Activated naive CD8-positive, alpha-beta T cell treated with anti-CD3 and anti-CD28 coated beads, Interleukin-2, amount 10 ng/mL, durations not matched to agents 7 days and 5 days (primary cell): ENCODE data around the gene NDUFAF2. TPM values are rescaled to one million over a fixed set of nuclear protein-coding genes. Genes with fewer than 3 reads are reported as not detected.
"Not testable (repeated sequence)": the region's sequence is repeated elsewhere in the genome, so short reads cannot be mapped to it uniquely, and the experiment has no call there.

Source experiments
- ATAC-seq: fragments of 150-1000 bp; cut with Tn5 transposase; one replicate; pipeline ENCODE4 v1.10.0; 2021; ENCODE audit warnings: low read depth, moderate library complexity
- POLR2A ChIA-PET: fragments of 350-600 bp; sonication (Branson Sonifier 250); formaldehyde crosslinking; loops from one replicate; lab custom pipeline; 2021; ENCODE audit warnings: antibody characterized with exemption; lab: Charles Lee
- DNase-seq: peaks from one replicate; pipeline ENCODE4 v3.0.0; 2021
- H3K27ac Mint-ChIP-seq: one replicate; pipeline ENCODE4 v1.8.0; 2022; ENCODE audit warnings: mild to moderate bottlenecking, mixed read lengths
- H3K27me3 Mint-ChIP-seq: one replicate; pipeline ENCODE4 v1.8.0; 2022; ENCODE audit warnings: mild to moderate bottlenecking, moderate library complexity, mixed read lengths
- H3K36me3 Mint-ChIP-seq: one replicate; pipeline ENCODE4 v1.8.0; 2021; ENCODE audit warnings: mild to moderate bottlenecking, mixed read lengths
- H3K4me1 Mint-ChIP-seq: one replicate; pipeline ENCODE4 v1.8.0; 2021; ENCODE audit warnings: mixed read lengths
- H3K4me3 Mint-ChIP-seq: one replicate; pipeline ENCODE4 v1.8.0; 2022; ENCODE audit warnings: mild to moderate bottlenecking, moderate library complexity, mixed read lengths
- H3K9me3 Mint-ChIP-seq: one replicate; pipeline ENCODE4 v1.8.0; 2021; ENCODE audit warnings: mixed read lengths
- total RNA-seq, 2 experiments: library from RNA; stranded (reverse); gene quantifications; one replicate each; pipeline ENCODE4 v1.2.3, GENCODE V29; 2021

Gene NDUFAF2
- total RNA-seq, 2 experiments from 2014 or later: 16.2 to 18.5 TPM

- Mint-ChIP-seq H3K4me3 (no peak overlapping the region), H3K27me3 (no peaks in the 10 kb centered on the region), H3K4me1 (no peaks in the 10 kb centered on the region), H3K36me3 (peaks cover 8% of the 10 kb centered on the region), H3K27ac (no peak overlapping the region), H3K9me3 (peaks cover 1% of the 10 kb centered on the region)
- POLR2A ChIA-PET: no interaction called here
- no peak for ATAC-seq
- DNase-seq: no peak
These were observed 137.7 kb downstream of the NDUFAF2 start for GRCh38 chr5:61082516-61083280.

DNA sequence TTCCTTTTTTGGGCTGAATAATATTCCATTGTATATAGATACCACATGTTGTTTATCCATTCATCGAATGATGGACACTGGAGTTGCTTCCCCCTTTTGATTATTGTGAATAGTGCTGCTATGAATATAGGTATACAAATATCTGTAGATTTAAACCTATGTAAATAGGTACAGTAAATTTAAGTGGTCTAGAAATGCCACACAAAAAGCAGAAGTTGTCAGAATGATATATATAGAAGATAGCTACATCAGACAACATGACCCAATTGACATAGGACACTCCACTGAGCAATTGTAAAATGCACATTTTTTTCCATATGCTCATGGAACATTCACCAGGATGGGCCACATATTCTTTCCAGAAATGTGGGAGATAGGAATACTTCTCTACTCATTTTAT, 139.7 kb downstream of the NDUFAF2 start:
- Mint-ChIP-seq H3K27me3 (no peaks in the 10 kb centered on the region), H3K4me1 (no peaks in the 10 kb centered on the region), H3K4me3 (no peak overlapping the region), H3K27ac (no peak overlapping the region), H3K9me3 (peaks cover 1% of the 10 kb centered on the region), H3K36me3 (peaks cover 8% of the 10 kb centered on the region)
- DNase-seq: no peak
- POLR2A ChIA-PET: no interaction called here
- ATAC-seq: no peak

GRCh38 chr5:61085885-61086284, 140.9 kb downstream of the NDUFAF2 start:
- Mint-ChIP-seq H3K9me3 (peaks cover 3% of the 10 kb centered on the region), H3K27me3 (no peaks in the 10 kb centered on the region), H3K4me3 (no peak overlapping the region), H3K27ac (no peak overlapping the region), H3K4me1 (no peaks in the 10 kb centered on the region), H3K36me3 (peaks cover 8% of the 10 kb centered on the region)
- DNase-seq (no peak), ATAC-seq (no peak)
- POLR2A ChIA-PET: no interaction called here

DNA sequence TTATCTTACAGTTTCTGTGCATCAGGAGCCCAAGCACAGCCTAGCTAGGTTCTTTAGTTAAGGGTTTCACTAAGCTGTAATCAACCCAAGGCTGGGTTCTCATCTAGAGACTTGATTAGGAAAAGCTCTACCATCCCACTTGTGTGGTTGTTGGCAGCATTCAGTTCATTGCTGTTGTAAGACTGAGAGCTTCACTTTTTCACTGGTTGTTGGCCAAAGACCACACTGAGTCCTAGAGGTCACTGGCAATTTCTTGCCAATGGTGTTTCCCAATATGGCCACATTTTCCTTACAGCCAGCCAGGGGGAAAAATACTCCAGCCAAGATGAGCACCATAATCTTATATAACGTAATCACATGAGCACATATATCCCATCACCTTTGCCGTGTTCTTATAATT, 142.9 kb downstream of the NDUFAF2 start:
- no peak overlapping the region for H3K4me3 Mint-ChIP-seq
- POLR2A ChIA-PET: no interaction called here
- DNase-seq (no peak), ATAC-seq (no peak)
- peaks cover 13% of the 10 kb centered on the region for H3K9me3 Mint-ChIP-seq
- no peak overlapping the region for H3K27ac Mint-ChIP-seq
- H3K27me3 Mint-ChIP-seq: no peaks in the 10 kb centered on the region
- no peaks in the 10 kb centered on the region for H3K4me1 Mint-ChIP-seq
- peaks cover 14% of the 10 kb centered on the region for H3K36me3 Mint-ChIP-seq

GRCh38 chr5:61089351-61089750, 144.3 kb downstream of the NDUFAF2 start:
- Mint-ChIP-seq H3K27me3 (no peaks in the 10 kb centered on the region), H3K4me1 (no peaks in the 10 kb centered on the region), H3K36me3 (peaks cover 14% of the 10 kb centered on the region), H3K27ac (no peak overlapping the region), H3K9me3 (peaks cover 12% of the 10 kb centered on the region), H3K4me3 (no peak overlapping the region)
- POLR2A ChIA-PET: no interaction called here
- DNase-seq (no peak), ATAC-seq (no peak)

DNA sequence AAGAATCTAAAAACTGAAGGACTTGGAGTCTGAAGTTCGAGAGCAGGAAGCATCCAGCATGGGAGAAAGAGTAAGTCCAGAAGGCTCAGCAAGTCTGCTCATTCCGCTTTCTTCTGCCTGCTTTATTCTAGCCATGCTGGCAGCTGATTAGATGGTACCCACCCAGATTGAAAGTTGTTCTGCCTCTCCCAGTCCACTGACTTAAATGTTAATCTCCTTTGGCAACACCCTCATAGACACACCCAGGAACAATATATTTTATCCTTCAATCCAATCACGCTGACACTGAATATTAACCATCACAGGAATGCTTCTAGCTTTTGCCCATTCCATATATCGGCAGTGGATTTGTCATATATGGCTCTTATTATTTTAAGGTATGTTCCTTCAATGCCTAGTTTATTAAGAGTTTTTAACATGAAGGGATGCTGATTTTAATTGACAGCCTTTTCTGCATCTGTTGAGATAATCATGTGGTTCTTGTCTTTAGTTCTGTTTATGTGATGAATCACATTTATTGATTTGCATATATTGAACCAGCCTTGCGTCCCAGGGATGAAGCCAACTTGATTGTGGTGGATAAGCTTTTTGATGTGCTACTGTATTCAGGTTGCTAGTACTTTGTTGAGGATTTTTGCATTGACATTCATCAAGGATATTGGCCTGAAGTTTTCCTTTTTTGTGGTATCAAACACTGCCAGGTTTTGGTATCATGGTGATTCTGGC, 148.2 kb downstream of the NDUFAF2 start:
- H3K4me3 Mint-ChIP-seq, POLR2A ChIA-PET, H3K27ac Mint-ChIP-seq, DNase-seq, H3K27me3 Mint-ChIP-seq, H3K4me1 Mint-ChIP-seq, ATAC-seq: not testable (repeated sequence)
- Mint-ChIP-seq H3K9me3 (peaks cover 13% of the 10 kb centered on the region), H3K36me3 (peaks cover 13% of the 10 kb centered on the region)

GRCh38 chr5:61097465-61097864, 152.5 kb downstream of the NDUFAF2 start:
- no peak overlapping the region for H3K4me3 Mint-ChIP-seq

DNA sequence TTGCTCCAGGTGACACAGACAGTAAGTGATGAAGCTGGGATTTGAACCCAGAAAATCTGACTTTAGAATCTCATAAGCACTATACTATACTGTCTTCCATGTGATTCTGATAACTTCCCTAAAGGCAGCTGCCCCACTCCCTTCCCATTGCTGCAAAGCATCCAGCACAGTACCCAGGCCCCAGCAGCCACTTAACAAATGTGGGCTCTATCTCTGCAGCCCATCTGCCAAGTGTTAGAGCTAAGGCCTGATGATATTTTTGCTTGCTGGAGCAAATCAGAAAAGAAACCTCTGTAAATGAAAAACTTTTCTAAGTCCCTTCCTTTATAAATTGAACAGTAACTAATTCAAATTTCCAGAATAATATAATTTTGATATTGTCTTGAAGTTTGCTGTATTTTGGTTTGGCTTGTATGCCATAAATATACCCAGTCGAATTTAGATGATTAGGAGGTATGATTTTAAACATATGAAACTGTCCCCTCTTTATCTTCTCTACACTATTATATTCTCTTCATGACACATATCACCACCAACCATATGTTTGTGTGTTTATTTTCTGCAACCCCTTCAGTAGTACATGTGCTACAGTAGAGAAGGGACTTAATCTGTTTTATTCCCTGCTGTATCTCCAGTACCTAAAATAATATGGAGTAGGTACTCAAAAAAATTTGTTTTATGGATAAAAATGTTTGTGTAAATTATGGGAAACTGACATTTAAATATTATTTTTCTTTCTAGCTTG, 153.4 kb downstream of the NDUFAF2 start:
- peaks cover 20% of the 10 kb centered on the region for H3K36me3 Mint-ChIP-seq
- DNase-seq (no peak), ATAC-seq (no peak)
- no peaks in the 10 kb centered on the region for H3K4me1 Mint-ChIP-seq
- H3K4me3 Mint-ChIP-seq: no peak overlapping the region
- no peak overlapping the region for H3K27ac Mint-ChIP-seq
- H3K9me3 Mint-ChIP-seq: peaks cover 7% of the 10 kb centered on the region
- no peaks in the 10 kb centered on the region for H3K27me3 Mint-ChIP-seq
- POLR2A ChIA-PET: no interaction called here

More at GRCh38 chr5:61097465-61097864, 152.5 kb downstream of the NDUFAF2 start:
- Mint-ChIP-seq H3K27ac (no peak overlapping the region), H3K36me3 (peaks cover 18% of the 10 kb centered on the region), H3K27me3 (no peaks in the 10 kb centered on the region), H3K9me3 (peaks cover 7% of the 10 kb centered on the region), H3K4me1 (no peaks in the 10 kb centered on the region)
- POLR2A ChIA-PET: no interaction called here
- ATAC-seq (no peak), DNase-seq (no peak)

- ATAC-seq (no peak), DNase-seq (no peak)
- POLR2A ChIA-PET: no interaction called here
- Mint-ChIP-seq H3K9me3 (peaks cover 9% of the 10 kb centered on the region), H3K4me3 (no peak overlapping the region), H3K36me3 (peaks cover 22% of the 10 kb centered on the region), H3K4me1 (no peaks in the 10 kb centered on the region), H3K27me3 (no peaks in the 10 kb centered on the region), H3K27ac (no peak overlapping the region)
These were observed 155.4 kb downstream of the NDUFAF2 start for GRCh38 chr5:61100437-61100836.

DNA sequence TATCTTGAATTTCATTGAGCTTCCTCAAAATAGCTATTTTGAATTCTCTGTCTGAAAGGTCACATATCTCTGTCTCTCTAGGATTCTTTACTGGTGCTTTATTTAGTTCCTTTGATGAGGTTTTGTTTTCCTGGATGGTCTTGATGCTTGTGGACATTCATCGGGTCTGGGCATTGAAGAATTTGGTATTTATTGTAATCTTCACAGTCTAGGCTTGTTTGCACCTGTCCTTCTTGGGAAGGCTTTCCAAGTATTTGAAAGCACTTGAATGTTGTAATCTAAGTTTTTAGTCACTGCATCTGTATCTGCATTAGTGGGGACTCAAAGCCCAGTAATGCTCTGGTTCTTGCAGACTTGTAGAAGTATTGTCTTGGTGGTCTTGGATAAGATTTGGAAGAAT, 169.4 kb downstream of the NDUFAF2 start:
- H3K4me3 Mint-ChIP-seq: no peak overlapping the region
- POLR2A ChIA-PET: no interaction called here

DNA sequence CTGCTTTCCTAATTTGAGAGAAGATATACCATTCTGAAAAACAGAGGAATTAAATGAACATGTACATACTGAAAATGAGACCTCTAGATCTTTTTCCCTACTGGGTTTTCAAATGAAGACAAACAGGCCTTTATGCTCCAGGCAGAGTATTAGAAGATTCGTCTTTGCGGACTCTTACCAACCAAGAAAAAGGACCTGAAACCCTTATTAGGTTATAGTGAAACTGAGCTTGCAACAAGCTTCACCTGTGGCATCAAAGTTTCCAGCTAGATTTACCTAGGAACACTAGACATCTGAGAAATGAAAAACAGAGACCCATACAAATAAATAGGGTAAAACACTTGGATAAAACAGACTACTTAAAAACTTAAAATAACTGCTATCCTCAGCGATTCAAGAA, 171.0 kb downstream of the NDUFAF2 start:
- H3K27me3 Mint-ChIP-seq: no peaks in the 10 kb centered on the region
- H3K4me1 Mint-ChIP-seq: no peaks in the 10 kb centered on the region
- H3K9me3 Mint-ChIP-seq: peaks cover 13% of the 10 kb centered on the region
- peaks cover 14% of the 10 kb centered on the region for H3K36me3 Mint-ChIP-seq
- DNase-seq (no peak), ATAC-seq (no peak)
- H3K27ac Mint-ChIP-seq: no peak overlapping the region
- no peak overlapping the region for H3K4me3 Mint-ChIP-seq
- POLR2A ChIA-PET: no interaction called here

More for the DNA sequence above, 169.4 kb downstream of the NDUFAF2 start:
- peaks cover 16% of the 10 kb centered on the region for H3K9me3 Mint-ChIP-seq
- DNase-seq (no peak), ATAC-seq (no peak)
- H3K4me1 Mint-ChIP-seq: no peaks in the 10 kb centered on the region
- no peak overlapping the region for H3K27ac Mint-ChIP-seq
- no peaks in the 10 kb centered on the region for H3K27me3 Mint-ChIP-seq
- H3K36me3 Mint-ChIP-seq: peaks cover 15% of the 10 kb centered on the region

- H3K36me3 Mint-ChIP-seq: peaks cover 4% of the 10 kb centered on the region
- ATAC-seq (no peak), DNase-seq (no peak)
- peaks cover 2% of the 10 kb centered on the region for H3K9me3 Mint-ChIP-seq
- H3K4me3 Mint-ChIP-seq: no peak overlapping the region
- no peak overlapping the region for H3K27ac Mint-ChIP-seq
- POLR2A ChIA-PET: no interaction called here
- no peaks in the 10 kb centered on the region for H3K27me3 Mint-ChIP-seq
- H3K4me1 Mint-ChIP-seq: no peaks in the 10 kb centered on the region
These were observed 174.1 kb downstream of the NDUFAF2 start for GRCh38 chr5:61119066-61119465.

DNA sequence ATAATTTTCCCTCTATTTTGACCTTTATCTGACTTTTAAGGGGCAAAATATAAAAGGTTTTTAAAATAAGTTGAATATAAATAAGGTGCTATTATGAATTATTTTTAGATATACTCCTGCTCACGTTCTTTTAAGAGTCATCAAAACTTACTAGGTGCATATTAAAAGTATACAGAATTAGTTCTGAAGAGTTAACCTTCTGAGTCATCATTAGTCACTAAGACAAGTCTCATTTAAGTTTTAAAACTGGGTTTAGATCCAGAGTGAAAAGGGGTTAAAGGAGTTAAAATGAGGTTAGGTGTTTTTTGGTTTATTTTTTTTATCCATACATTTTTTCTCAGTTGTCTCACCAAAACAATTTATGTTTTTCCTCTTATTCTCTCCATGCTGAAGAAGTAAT, 175.5 kb downstream of the NDUFAF2 start:
- no peak for DNase-seq
- no peaks in the 10 kb centered on the region for H3K4me1 Mint-ChIP-seq
- ATAC-seq: no peak
- H3K9me3 Mint-ChIP-seq: peaks cover 3% of the 10 kb centered on the region
- H3K27me3 Mint-ChIP-seq: no peaks in the 10 kb centered on the region
- POLR2A ChIA-PET: no interaction called here
- H3K27ac Mint-ChIP-seq: no peak overlapping the region
- peaks cover 1% of the 10 kb centered on the region for H3K36me3 Mint-ChIP-seq
- H3K4me3 Mint-ChIP-seq: no peak overlapping the region
